Measurements from ENCODE around the gene POU2F2.
A peak's percentile ranks its signal among the peaks of the same experiment; 100 is the strongest.

Gene POU2F2

DNA sequence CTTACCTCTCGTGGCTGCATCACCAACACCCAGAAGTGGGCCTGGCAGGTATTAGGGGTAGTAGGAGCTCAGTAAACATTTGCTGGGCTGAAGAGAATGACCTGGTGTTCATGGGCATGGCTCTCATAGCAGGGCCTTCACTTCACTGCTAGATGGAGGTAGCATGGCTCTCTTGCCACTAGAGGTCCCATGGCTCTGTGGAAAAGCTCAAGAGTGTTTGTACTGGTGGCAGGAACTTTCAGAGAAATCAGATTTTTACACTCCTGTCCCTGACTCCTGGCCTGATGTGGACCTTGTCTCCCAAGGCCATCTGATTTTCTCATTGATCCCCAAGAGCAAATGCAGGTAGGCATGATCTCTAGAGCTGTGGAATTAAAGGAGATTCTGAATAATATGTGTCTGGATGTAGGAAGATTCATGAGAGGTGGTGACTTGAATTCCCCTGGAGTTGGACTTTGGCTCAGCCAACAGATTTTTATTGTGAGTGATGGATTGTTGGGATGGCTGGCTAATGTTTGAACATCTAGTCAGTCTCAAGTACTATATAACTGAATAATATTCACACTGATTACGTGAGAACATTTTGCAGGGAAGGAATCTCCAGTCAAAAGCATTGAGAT lies 50.6 kb downstream of the POU2F2 start:
- no peak for DNase-seq (ENCODE audit: low read depth in 4 of 4, low spot score in 1 of 4)

DNA sequence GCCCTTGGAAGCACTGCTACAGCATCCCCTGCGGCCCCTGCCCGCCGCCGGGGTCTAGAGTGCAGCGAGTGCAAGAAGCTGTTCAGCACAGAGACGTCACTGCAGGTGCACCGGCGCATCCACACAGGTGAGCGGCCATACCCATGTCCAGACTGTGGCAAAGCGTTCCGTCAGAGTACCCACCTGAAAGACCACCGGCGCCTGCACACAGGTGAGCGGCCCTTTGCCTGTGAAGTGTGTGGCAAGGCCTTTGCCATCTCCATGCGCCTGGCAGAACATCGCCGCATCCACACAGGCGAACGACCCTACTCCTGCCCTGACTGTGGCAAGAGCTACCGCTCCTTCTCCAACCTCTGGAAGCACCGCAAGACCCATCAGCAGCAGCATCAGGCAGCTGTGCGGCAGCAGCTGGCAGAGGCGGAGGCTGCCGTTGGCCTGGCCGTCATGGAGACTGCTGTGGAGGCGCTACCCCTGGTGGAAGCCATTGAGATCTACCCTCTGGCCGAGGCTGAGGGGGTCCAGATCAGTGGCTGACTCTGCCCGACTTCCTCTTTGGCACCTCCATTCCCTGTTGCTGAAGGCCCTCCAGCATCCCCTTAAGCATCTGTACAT lies 51.4 kb downstream of the POU2F2 start:
- DNase-seq (ENCODE audit: low read depth in 4 of 4, low spot score in 1 of 4) = no peak

DNA sequence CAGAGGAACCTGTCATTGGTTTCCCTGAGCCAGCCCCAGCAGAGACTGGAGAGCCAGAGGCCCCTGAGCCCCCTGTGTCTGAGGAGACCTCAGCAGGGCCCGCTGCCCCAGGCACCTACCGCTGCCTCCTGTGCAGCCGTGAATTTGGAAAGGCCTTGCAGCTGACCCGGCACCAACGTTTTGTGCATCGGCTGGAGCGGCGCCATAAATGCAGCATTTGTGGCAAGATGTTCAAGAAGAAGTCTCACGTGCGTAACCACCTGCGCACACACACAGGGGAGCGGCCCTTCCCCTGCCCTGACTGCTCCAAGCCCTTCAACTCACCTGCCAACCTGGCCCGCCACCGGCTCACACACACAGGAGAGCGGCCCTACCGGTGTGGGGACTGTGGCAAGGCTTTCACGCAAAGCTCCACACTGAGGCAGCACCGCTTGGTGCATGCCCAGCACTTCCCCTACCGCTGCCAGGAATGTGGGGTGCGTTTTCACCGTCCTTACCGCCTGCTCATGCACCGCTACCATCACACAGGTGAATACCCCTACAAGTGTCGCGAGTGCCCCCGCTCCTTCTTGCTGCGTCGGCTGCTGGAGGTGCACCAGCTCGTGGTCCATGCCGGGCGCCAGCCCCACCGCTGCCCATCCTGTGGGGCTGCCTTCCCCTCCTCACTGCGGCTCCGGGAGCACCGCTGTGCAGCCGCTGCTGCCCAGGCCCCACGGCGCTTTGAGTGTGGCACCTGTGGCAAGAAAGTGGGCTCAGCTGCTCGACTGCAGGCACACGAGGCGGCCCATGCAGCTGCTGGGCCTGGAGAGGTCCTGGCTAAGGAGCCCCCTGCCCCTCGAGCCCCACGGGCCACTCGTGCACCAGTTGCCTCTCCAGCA lies 52.1 kb downstream of the POU2F2 start:
- DNase-seq (ENCODE audit: low read depth in 4 of 4, low spot score in 1 of 4) = no peak

DNA sequence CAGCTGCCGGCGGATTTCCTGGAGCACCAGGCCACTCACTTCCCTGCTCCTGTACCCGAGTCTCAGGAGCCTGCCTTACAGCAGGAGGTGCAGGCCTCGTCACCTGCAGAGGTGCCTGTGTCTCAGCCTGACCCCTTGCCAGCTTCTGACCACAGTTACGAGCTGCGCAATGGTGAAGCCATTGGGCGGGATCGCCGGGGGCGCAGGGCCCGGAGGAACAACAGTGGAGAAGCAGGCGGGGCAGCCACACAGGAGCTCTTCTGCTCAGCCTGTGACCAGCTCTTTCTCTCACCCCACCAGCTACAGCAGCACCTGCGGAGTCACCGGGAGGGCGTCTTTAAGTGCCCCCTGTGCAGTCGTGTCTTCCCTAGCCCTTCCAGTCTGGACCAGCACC lies 53.0 kb downstream of the POU2F2 start:
- no peak for DNase-seq (ENCODE audit: low read depth in 4 of 4, low spot score in 1 of 4)

DNA sequence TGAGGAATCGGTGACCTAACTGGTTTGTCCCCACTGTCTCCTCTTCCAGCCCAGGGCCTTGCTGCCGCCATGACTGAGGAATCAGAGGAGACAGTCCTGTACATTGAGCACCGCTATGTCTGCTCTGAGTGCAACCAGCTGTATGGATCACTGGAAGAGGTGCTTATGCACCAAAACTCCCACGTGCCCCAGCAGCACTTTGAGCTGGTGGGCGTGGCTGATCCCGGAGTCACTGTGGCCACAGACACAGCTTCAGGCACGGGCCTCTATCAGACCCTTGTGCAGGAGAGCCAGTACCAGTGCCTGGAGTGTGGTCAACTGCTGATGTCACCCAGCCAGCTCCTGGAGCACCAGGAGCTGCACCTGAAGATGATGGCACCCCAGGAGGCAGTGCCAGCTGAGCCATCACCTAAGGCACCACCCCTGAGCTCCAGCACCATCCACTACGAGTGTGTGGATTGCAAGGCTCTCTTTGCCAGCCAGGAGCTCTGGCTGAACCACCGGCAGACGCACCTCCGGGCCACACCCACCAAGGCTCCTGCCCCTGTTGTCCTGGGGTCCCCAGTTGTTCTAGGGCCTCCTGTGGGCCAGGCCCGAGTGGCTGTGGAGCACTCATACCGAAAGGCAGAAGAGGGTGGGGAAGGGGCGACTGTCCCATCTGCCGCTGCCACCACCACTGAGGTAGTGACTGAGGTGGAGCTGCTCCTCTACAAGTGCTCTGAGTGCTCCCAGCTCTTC lies 53.5 kb downstream of the POU2F2 start:
- no peak for DNase-seq (ENCODE audit: low read depth in 4 of 4, low spot score in 1 of 4)

DNA sequence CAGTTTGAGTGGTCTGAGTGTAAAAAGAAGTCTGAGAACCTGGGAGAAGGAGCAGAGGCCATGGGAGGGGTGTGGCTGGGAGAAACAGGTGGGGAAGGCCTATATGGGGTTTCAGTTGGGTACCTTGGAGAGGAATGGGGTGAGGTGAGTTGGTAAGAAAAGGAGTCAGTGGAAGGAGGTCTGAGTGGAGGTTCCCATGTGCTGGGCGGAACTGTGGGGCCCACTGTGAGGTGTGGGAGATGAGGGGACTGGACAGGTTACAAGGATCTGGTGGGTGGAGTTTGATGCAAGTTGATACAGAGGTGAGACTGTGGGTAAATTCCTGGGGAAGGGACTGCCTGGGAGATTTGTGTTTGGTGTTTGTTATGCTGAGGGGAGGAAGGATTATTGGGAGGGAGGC lies 54.2 kb downstream of the POU2F2 start:
- DNase-seq (ENCODE audit: low read depth in 4 of 4, low spot score in 1 of 4) = no peak

DNA sequence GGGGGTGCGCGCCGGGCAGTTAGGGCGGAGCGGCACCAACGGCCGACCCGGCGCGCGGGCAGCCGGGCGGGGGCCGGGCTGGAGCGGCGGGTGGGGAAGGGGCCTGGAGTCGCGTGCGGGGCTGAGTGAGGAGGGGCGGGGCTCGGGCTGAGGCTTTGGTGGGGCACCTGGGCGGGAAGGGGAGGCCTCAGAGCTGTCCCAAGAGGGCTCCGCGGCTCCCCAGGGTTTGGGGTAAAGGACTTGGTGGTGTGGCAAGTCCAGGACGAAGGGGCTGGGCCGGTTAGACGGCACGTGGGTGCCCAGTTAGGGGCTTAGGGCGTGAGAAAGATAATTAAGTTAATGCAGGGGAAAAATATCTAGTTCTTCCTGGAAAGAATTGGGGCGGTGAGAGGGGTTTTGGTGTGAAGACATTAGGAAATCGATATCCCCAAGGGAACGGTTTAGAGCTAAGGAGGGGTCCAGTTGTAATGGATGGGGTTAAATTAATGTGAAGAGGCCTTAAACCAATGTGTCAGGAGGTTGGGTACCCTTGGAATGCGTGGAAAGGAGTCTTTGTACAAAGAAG lies 55.8 kb downstream of the POU2F2 start:
- DNase-seq (ENCODE audit: low read depth in 4 of 4, low spot score in 1 of 4) = peak in 1 of 4 experiments; percentile 32

DNA sequence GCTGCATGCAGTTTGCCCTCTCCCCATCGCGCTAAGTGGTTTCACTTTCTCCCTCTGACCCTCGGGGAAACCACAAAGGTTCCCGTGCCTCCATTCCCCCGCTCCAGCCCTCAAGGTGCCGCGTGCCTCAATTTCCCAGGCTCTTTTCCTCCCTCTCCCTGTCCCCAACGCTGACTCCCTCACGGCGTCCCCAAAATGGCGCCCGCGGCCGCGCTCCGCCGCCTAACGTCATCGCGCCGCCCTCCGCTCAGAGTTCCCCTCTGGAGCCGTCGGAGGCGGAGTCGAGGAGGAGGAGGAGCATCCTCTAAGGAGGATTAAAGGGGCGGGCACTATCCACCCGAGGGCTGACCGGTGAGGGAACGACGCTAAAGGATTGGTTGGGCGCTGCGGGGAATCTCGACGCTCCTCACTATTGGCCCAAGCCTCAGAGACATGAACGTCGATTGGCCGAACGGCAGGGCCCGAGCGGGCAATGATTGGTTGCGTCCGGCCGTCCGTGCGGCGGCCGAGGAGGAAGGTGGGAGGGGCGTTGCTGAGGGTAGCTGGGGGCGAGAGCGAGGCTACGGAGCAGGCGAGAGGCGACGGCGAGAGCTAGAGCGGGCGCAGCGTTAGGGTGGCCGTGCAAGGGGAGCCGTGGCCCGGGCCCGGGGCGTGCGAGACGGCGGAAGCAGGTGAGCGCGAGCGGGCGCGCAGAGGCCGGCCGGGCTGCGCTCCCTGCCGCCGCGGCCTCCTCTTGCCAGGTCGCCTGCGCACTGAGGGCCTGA lies 56.4 kb downstream of the POU2F2 start, which contains the start of gene ZNF574:
ZNF574 (plus strand) TSS at position 551 of the 764 bp plus-strand sequence. CDS start 2,441 bp downstream, outside the sequence.
- peak; percentile 89 to 95 (median 94) for DNase-seq (ENCODE audit: low read depth in 4 of 4, low spot score in 1 of 4)

DNA sequence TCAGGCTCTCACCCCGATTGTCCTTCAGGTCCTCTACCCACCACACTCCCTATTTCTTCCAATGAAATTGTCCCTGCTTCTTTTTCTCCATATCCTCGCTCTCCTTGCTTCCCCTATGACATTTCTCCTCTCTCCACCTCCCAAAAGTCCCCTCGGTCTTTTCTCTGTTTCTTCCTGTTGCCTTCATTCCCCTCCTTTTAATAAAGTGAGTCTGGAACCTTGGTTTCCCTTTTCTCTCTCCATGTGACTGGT lies 57.0 kb downstream of the POU2F2 start:
- DNase-seq (ENCODE audit: low read depth in 4 of 4, low spot score in 1 of 4) = no peak

DNA sequence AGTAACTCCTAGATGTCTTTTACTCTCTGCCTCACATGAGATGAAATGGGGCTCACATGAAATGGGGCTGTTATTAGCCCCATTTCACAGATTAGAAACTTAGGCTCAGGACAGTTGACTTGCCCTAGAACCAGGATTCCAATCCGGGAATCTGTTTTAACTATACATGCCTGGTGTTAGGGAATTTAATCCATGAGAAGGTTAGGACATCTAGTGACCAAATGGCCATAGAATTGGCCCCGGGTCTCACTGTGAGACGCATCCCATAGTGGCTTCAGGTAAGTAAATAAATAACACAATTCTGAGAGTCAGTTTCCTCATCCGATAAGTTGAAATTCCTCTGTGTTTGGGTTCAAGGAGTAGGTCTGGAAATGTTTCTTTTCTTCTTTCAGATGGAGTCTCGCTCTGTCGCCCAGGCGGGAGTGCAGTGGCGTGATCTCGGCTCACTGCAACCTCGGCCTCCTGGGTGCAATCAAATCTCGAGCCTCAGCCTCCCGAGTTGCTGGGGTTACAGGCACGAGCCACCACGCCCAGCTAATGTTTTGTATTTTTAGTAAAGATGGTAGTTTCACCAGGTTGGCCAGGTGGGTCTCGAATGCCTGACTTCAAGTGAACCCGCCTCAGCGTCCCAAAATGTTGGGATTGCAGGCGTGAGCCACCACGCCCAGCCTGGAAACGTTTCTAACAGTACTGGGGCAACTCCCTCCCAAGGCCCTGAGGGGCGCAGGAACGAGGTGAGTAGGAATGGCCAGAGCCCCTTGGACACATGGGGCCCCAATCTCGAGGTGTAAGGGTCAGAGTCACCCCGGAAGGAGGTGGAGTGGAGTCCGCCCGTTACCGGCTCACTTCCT lies 57.5 kb downstream of the POU2F2 start:
- no peak for DNase-seq (ENCODE audit: low read depth in 4 of 4, low spot score in 1 of 4)

DNA sequence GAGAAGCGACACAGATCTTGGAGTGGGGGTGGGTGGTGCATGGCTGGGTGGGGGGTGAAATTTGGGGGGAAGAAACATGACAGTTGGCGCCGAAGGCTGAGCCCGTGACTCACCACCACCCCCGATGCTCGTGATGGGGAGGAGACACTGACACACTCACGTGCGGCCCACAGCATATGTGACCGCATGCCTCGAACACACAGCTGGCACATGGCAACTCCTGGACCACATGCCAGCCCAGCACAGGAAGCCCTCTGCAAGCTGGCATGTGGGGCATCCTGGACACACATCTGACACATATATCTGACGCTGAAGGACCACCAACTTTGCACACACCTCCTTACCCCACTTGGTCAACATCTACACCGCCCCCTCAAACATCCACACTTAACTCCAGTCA lies 61.0 kb downstream of the POU2F2 start:
- no peak for DNase-seq (ENCODE audit: low read depth in 4 of 4, low spot score in 1 of 4)

DNA sequence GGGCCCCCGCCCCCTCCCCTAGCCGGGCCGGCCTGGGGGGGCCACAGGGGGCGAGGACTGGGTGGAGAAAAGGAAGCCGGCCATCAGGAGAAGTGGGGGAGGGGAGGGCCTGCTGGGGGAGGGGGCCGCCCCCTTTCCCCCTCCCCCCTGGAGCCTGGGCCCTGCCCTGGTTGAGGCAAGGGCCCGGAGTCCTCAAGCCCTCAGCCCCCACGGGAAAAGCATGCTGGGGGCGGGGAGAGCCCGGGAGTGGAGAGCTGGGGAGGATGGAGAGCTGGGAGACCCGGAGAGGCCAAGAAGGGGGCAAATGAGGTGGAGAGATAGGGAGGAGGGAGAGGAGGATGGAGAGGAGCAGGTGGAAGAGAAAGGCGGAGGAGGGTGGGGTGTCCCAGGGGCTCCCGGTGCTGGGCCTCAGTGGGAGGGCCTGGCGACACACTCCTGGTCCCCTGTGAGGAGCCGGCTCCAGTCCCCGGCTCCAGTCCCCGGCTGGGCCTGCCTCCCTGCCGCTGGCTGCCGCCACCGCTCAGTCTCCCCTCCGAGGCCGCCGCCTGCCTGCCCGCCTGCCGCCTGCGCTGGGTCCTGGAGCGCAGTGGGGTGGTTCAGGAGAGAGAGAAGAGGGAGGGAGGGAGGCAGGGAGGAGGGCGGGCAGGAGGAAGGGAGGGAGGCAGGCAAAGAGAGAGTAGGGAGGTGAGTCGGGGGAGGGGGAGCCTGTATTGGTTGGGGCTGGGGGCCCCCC lies 62.5 kb downstream of the POU2F2 start, which contains the start of gene GRIK5:
GRIK5 (minus strand) TSS at position 588 of the 733 bp plus-strand sequence. CDS start 4,436 bp downstream, outside the sequence.
- DNase-seq (ENCODE audit: low read depth in 4 of 4, low spot score in 1 of 4) = no peak

DNA sequence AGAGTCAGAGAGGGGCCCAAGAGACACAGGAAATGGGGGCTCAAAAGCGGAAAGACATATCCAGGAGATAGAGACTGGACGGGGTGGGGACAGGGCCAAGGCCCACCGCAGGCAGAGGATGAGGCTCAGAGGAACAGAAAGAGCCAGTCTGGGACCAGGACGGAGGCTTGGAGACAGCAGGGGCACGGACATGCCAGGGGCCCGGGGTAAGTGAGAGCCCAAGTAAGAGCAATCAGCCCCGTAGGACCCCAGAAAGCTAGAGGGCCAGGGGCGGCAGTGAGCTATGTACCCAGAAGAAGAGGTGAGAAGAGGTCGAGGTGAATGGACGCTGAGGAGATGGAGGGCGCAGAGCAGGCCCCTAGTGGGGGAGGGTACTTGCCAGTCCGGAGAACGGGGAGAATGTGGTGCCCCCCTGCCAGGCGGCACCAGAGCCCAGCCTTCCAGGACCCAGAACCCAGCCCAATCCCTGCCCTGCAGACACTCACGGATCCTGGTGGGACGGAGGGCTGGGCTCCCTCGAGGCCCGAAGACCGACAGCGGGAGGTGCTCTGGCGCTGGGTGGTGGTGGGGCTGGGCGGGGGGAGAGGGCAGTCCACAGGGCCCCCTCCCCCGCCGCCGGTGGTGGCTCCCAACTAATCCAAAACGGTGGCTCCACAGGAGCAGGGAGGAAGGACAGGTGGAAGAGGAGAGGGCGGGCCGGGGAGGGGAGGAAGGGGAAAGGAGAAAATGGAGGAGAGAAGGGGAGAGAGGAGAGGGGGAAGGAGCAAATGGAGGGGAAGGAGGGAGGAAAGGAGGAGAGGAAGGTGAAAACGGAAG lies 63.3 kb downstream of the POU2F2 start:
- DNase-seq (ENCODE audit: low read depth in 4 of 4, low spot score in 1 of 4) = no peak

DNA sequence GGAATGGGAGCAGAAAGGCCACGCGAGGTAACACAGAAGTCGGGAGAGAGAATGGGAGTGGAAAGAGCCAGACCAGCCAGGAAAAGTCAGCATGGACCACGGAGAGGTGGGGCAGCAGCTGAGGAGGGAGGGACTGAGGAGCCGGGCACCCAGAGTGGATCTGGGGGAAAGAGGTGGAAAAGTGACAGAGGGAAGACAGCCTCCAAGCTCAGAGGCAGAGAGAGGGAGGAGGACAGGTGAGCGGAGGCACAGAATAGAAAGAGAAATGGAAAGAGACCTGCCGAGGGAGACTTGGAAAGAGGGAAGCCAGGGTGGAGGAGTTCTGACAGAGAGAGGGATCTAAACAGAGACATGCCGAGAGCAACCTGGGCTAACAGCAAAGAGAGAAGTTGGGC lies 63.9 kb downstream of the POU2F2 start:
- no peak for DNase-seq (ENCODE audit: low read depth in 4 of 4, low spot score in 1 of 4)

DNA sequence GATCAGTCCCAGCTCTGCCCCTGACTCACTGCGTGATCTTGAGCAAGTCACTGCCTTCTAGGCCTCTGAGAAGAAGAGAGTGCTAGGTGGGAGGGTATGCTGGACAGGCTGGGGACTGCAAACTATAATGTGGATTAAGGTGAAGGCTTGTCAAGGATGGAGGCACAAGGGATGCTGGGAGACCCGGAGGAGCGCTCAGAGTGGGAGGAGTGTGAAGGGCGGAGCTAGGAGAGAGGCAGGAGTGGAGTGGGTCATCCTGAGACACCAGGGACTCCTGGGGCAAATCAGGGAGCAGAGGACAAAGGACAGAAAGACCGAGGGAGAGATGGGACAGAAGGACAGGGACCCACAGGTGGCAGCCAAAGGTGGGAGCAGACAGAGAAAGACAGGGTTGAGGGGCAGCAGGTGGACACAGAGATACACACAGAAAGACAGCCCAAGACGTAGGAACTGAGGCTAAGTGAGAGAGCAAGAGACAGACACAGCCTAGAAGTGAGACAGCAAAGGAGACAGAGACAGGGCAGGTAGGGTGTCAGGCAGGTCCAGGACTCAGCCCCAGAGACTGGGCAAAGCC lies 64.8 kb downstream of the POU2F2 start:
- DNase-seq (ENCODE audit: low read depth in 4 of 4, low spot score in 1 of 4) = no peak

DNA sequence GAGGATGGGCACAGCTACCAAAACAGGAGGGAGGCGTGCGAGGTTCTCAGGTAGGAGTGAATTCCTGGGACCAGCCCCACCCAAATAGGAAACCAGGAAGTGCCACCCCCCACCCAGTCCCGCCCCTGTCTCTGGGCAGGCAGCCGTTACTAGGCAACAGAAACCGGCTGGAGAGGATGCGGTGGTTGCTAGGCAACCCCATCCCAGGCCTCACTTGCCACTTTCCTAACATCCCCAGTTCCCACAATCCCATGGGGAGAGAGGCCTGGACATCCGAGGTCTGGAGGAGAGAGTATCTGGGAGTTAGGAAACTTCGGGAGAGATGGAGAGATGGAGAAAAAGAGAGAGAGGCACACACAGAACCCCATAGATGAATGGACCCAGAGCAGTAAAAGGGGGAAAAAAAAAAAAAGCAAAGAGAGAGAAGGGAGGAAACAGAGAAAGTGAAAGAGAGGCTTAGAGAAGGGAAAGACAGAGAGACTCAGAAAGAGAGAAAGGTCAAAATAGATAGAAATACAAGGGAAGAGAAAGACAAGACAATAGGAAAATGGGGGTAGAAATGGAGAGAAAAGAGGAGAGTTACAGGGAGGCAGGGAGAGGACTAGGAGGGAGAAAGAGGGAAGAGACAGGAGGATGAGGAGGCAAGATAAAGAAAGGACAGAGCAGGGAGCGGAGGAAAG lies 66.0 kb downstream of the POU2F2 start:
- DNase-seq (ENCODE audit: low read depth in 4 of 4, low spot score in 1 of 4) = no peak

DNA sequence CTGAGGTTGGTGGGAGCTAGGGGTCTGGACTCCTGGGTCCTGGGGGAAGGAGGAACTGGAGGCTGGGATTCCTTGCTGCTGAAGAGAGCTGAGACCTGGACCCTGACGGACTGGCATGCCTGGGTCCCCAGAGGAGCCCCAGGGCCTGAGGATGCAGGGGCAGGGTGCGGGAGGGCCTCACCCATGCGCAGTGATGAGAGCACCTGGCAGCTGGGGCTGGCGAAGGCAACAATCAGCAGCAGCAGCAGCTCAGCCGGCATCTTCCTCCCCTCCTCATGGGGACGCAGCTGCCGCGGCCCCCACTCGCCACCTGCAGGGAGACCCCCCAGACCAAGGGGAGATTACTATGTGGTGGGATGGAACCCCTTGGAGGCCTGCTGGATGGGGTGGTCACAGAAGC lies 66.7 kb downstream of the POU2F2 start:
- no peak for DNase-seq (ENCODE audit: low read depth in 4 of 4, low spot score in 1 of 4)

Measured in stimulated activated CD4-positive, alpha-beta T cell treated with anti-CD3 and anti-CD28 coated beads, Interleukin-1b, Interleukin-23, amount 100 ng/mL, for 24 hours (primary cell).